GM12891 (cell line): ENCODE results near the gene WDR7.

Source experiments
- DNase-seq: peaks from one replicate; pipeline ENCODE4 v3.0.0; 2011; ENCODE audit warnings: low spot score; ENCODE audit not compliant: insufficient read length
- FAIRE-seq: peaks from 2 replicates; lab custom pipeline; 2011; peaks lifted over from hg19 to GRCh38; lab: Jason Lieb, UNC
- PAX5 ChIP-seq: IDR thresholded peaks from 2 replicates; pipeline ENCODE4 v1.6.1; 2011; ENCODE audit warnings: low read length, moderate library complexity, mild to moderate bottlenecking; ENCODE audit not compliant: insufficient read depth, severe bottlenecking
- POLR2A ChIP-seq: IDR thresholded peaks from 2 replicates; pipeline ENCODE4 v1.6.1; 2011; ENCODE audit warnings: low read depth, low read length, control low read depth
- POLR2AphosphoS5 ChIP-seq: IDR thresholded peaks from 2 replicates; pipeline ENCODE4 v1.6.1; 2011; ENCODE audit warnings: low read depth, low read length, control low read depth
- POU2F2 ChIP-seq: IDR thresholded peaks from 2 replicates; pipeline ENCODE4 v1.6.1; 2011; ENCODE audit warnings: low read depth, mild to moderate bottlenecking, control low read depth, low read length, moderate library complexity
- SPI1 ChIP-seq: IDR thresholded peaks from 2 replicates; pipeline ENCODE4 v1.6.1; 2011; ENCODE audit warnings: low read depth, low read length, control low read depth
- TAF1 ChIP-seq: IDR thresholded peaks from 2 replicates; pipeline ENCODE4 v1.6.1; 2011; ENCODE audit warnings: low read depth, low read length, control low read depth

The WDR7 gene

DNA sequence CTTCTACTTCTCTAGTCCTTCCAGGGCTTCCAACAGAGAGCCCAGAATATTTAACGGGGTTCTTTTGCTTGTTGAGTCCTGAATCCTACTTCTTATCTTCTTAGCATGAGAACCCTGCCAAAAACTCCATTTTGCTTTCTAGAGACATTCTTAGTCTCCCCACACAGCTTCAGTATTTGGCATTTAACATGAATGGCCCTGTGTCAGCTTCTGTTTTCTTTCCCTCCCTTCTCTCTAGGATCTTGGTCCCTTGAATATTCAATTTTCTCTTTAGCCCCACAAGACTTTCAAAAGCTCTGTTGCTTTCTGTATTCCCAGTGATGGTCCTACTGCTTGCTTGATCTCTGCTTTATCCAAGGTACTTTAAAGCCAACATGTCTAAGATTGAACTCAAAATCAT lies 89.5 kb downstream of the WDR7 start:
- no peak for FAIRE-seq
- no peak for DNase-seq
- TF ChIP-seq POLR2A (no peak), PAX5 (no peak), POLR2AphosphoS5 (no peak), TAF1 (no peak), POU2F2 (no peak), SPI1 (no peak)

DNA sequence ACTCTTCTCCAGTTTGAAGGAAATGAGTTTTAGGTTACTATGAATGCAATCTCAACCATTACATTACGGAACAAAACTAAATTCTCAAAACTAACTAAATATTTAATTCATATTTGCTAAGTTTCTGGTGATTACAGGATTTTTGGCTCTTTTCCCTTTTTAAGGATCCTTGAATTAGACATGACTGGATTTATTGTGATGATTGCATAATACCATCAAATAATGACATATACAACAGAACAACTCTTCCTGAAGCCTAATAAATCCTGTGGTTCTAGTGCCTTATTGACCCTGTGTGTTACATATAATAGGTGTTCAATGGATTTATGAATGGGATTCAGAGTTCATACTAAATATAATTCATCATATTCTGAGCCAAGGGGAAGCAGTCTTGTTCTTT lies 90.5 kb downstream of the WDR7 start:
- no peak for DNase-seq
- TF ChIP-seq TAF1 (no peak), POLR2AphosphoS5 (no peak), POLR2A (no peak), PAX5 (no peak), POU2F2 (no peak), SPI1 (no peak)
- FAIRE-seq: no peak

DNA sequence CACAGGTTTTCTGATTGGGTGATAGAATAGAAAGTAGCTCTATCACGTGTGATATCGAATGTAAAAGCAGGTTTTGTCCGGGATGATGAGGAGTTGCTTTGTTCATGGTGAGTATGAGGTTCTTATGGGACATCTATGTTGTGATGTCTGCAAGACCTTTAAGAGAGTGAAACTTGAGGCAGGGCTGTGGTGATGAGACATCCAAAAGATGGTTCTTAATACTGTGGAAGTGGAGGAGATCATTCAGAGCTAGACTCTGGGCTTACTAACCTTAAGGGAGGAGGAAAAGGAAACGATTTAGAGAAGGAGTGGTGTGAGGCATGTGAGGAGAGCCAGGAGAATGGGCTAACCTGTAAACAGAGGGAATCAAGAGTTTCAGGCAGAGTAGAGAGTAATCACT lies 92.0 kb downstream of the WDR7 start:
- TF ChIP-seq POU2F2 (no peak), POLR2A (no peak), PAX5 (no peak), SPI1 (no peak), POLR2AphosphoS5 (no peak), TAF1 (no peak)
- DNase-seq: no peak
- FAIRE-seq: no peak

DNA sequence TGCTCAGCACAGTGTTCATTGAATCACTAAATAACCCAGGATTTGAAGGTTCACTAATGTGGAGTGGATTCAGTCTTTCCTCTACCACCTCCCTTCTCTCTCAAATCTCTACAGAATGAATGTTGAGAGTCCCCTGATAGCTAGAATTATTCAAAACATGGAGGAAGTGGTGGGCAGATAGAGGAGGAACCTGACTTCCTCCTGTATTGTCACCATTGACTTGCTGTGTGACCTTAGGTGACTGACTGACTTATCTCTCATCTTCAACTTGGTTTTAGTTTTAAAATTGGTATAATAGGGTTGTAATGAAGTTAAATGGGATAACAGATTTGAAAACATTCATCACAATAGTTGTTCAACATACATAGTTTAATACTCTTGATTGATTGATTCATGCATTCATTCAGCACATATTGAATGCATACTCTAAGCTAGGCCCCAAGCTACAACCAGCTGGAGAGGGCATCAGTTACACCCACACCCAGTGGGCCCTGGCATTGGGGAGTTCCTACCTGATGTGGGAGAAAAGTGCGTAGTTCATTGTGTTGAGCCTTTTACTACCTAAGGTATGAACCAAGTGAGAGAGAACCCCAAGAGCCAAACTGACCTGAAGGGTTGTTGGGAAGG lies 96.0 kb downstream of the WDR7 start:
- FAIRE-seq: peak; percentile 84
- TF ChIP-seq SPI1 (peak; percentile 55; the same call in 1 of the 2 replicates), PAX5 (no peak)
- DNase-seq: no peak

DNA sequence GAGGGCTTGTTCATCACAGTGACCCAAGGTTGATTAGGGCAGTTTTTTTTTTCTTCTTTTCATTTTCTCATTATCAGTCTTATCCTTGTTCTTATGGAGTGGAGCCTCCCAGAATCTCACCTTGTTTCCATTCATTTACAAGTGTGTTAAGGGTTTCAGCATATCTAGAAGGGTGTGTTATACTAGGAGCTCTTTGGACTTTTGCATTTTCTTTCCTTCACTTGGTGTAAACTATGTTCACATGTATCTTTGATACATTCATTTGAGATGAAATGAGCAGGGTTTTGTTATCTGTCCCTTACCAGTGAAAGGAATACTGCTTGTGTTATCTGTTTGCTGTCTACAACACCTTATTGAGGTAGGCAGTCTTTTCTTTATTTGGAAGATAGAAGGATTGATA lies 96.7 kb downstream of the WDR7 start:
- FAIRE-seq (no peak), DNase-seq (no peak)
- TF ChIP-seq SPI1 (no peak), PAX5 (no peak), POLR2AphosphoS5 (no peak), POU2F2 (no peak), POLR2A (no peak), TAF1 (no peak)

DNA sequence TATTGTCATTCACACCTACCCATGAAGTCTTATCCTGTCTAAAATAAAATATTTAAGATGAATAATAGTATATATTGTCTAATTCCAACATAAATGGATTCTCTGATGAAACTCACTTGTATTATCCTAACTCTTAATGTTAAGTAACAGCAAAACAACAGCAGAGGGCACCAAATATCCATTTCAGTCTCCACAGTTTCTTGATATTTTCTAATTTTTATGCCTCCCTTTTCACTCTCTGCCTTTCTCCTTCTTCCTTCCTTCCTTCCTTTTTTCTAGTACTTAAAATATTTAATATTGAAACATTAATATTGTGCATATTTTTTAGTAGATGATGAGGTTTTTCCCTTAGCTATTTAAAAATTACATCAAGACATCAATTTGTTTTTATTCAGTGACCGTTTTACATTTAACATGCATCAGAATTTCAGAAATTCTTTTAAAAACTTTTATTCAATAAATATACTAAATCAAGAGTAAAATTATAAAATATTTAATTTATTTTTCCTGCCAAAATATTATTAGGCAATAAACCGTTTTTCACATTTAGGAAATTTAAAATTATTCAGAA lies 97.6 kb downstream of the WDR7 start:
- DNase-seq (no peak), FAIRE-seq (no peak)
- no peak for TF ChIP-seq POU2F2

DNA sequence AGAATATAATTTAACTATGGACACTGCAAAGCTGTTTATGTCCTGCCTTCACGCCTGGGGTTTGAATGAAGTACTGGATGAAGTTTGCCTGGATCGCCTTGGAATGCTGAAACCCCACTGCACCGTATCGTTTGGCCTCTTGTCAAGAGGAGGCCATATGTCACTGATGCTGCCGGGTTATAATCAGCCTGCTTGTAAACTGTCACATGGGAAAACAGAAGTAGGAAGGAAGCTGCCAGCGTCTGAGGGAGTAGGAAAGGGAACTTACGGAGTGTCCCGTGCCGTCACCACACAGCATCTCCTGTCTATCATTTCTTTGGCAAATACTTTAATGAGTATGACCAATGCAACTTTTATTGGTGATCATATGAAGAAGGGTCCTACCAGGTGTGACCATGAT lies 105.8 kb downstream of the WDR7 start:
- FAIRE-seq: no peak
- no peak for TF ChIP-seq POLR2AphosphoS5
- no peak for TF ChIP-seq SPI1
- DNase-seq: no peak

DNA sequence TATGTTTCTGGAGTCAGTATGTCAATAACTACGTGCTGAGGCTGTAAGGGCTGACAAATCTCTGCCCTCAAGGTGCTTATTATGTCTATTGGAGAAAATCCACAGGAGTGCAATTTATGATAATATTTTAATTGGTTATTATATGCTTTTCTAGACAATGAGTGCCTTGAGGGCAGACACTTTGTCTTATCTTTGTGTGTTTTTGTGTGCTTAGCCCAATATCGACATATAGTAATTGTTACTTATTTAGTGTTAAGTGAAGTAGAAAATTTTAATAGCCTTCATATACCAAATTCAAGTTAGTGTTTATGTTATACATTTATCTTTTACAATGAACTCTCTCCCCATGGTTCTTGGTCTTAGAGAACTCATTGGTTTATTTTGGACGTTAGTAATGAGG lies 118.9 kb downstream of the WDR7 start:
- TF ChIP-seq POU2F2 (no peak), POLR2AphosphoS5 (no peak), TAF1 (no peak), POLR2A (no peak), PAX5 (no peak), SPI1 (no peak)
- DNase-seq: no peak
- no peak for FAIRE-seq

DNA sequence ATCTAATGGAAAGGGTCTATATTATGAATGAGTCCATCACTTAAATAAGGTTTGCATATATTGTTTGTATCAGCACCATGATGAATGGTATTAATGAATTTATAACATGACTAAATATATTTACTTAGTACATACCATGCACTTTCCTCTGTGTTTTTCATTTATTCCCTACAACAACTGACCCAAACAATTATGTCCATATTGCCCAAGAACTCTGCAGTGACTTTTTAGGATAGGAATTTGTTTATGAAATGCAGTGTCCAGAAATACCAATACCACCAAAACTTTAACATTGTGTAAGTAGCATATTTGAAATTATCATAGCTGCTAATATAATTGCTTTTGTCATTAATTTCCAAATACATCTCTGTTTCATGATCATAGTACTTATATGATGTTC lies 119.7 kb downstream of the WDR7 start:
- no peak for TF ChIP-seq POLR2A
- no peak for TF ChIP-seq POU2F2
- TF ChIP-seq PAX5: no peak
- TF ChIP-seq TAF1: no peak
- TF ChIP-seq SPI1: no peak
- TF ChIP-seq POLR2AphosphoS5: no peak
- no peak for DNase-seq
- no peak for FAIRE-seq

DNA sequence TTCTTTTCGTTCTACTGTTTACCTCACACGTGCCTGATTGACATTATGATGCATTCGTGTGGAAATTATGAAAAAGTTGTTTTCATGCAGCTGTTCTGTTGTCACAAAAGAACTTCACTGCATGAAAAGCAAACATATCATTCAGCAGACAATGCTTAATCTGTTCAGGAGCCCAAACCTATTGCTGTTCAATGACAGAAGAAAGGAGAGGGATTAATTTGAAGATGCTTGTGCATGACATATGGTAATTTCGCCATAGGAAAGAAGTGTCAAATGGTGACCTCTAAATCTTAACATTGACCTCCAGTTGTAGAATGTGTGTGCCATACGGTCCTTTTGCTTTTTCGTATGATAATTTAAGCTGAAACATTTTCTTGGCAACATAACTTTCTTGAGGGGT lies 124.5 kb downstream of the WDR7 start:
- TF ChIP-seq POLR2AphosphoS5 (no peak), POU2F2 (no peak), TAF1 (no peak), PAX5 (no peak), POLR2A (no peak), SPI1 (no peak)
- DNase-seq (no peak), FAIRE-seq (peak; percentile 5)
